PC-9 (cell line): ENCODE results near the gene ALDH3B2.

Experiments
- CTCF ChIP-seq: fragments of 200-600 bp; sonication (generic); conservative IDR thresholded peaks from 2 replicates; pipeline ENCODE4 v1.6.1; 2017; ENCODE audit warnings: mixed run types, antibody characterized with exemption, mild to moderate bottlenecking, moderate library complexity
- EZH2 ChIP-seq: fragments of 200-600 bp; sonication (generic); IDR thresholded peaks from 2 replicates; pipeline ENCODE4 v1.8.0; 2017; ENCODE audit warnings: antibody characterized with exemption, low read depth

- no peak for TF ChIP-seq EZH2
- no peak for TF ChIP-seq CTCF
These were observed 25.7 kb upstream of the ALDH3B2 start for GRCh38 chr11:67700141-67700540.
